DOHH2 (cell line): Measurements from ENCODE around the gene SLC27A4.

ENCODE experiments used
- H3F3A ChIP-seq: fragments of 200-600 bp; sonication (generic), shearing (Covaris generic); 2 replicates; pipeline ENCODE4 v1.6.0; 2016; ENCODE audit warnings: antibody characterized with exemption, mild to moderate bottlenecking; ENCODE audit not compliant: control insufficient read depth, insufficient read depth
- H3K27ac ChIP-seq: fragments of 200-600 bp; sonication (generic); 2 replicates; pipeline ENCODE4 v1.5.1; 2014; ENCODE audit warnings: low read depth, mild to moderate bottlenecking, low read length, moderate library complexity
- H3K27me3 ChIP-seq: fragments of 200-600 bp; sonication (generic); 2 replicates; pipeline ENCODE4 v1.6.1; 2014; ENCODE audit warnings: mild to moderate bottlenecking, low read length, mixed read lengths; ENCODE audit not compliant: control insufficient read depth
- H3K36me3 ChIP-seq: fragments of 200-600 bp; sonication (generic); 2 replicates; pipeline ENCODE4 v1.6.1; 2014; ENCODE audit warnings: mild to moderate bottlenecking, low read length, moderate library complexity, mixed read lengths; ENCODE audit not compliant: control insufficient read depth
- H3K4me1 ChIP-seq: fragments of 200-600 bp; sonication (generic); 2 replicates; pipeline ENCODE4 v1.6.1; 2014; ENCODE audit warnings: mild to moderate bottlenecking, low read length, mixed read lengths; ENCODE audit not compliant: control insufficient read depth
- H3K4me2 ChIP-seq: fragments of 200-600 bp; sonication (generic); 2 replicates; pipeline ENCODE4 v1.6.0; 2014; ENCODE audit warnings: mild to moderate bottlenecking, low read length, moderate library complexity
- H3K4me3 ChIP-seq: fragments of 200-600 bp; sonication (generic); 2 replicates; pipeline ENCODE4 v1.5.1; 2014; ENCODE audit warnings: mild to moderate bottlenecking, low read length, mixed read lengths
- H3K79me2 ChIP-seq: fragments of 200-600 bp; sonication (generic); 2 replicates; pipeline ENCODE4 v1.6.1; 2014; ENCODE audit warnings: mild to moderate bottlenecking, low read length, mixed read lengths; ENCODE audit not compliant: control insufficient read depth
- H3K9me2 ChIP-seq: fragments of 200-600 bp; sonication (generic); replicated peaks from 2 replicates; pipeline ENCODE4 v1.6.1; 2014; ENCODE audit warnings: mild to moderate bottlenecking, low read length, mixed read lengths; ENCODE audit not compliant: control insufficient read depth
- H3K9me3 ChIP-seq: fragments of 200-600 bp; sonication (generic); 2 replicates; pipeline ENCODE4 v1.6.1; 2014; ENCODE audit warnings: antibody characterized with exemption, low read length, mixed read lengths; ENCODE audit not compliant: control insufficient read depth, insufficient read depth
- H4K20me1 ChIP-seq: fragments of 200-600 bp; sonication (generic); 2 replicates; pipeline ENCODE4 v1.6.0; 2014; ENCODE audit warnings: low read depth, mild to moderate bottlenecking, antibody characterized with exemption, low read length, moderate library complexity; ENCODE audit not compliant: control insufficient read depth, insufficient read depth
- EZH2phosphoT487 ChIP-seq: fragments of 200-600 bp; sonication (generic); IDR thresholded peaks from 2 replicates; pipeline ENCODE4 v1.6.1; 2017; ENCODE audit warnings: borderline replicate concordance, mild to moderate bottlenecking, antibody characterized with exemption, low read length, moderate library complexity, mixed read lengths
- TF ChIP-seq, protein P1 (sequence below): fragments of 200-600 bp; sonication (generic); IDR thresholded peaks from one replicate; pipeline ENCODE4 v1.5.1; 2014; ENCODE audit warnings: antibody characterized with exemption, mild to moderate bottlenecking, low read depth, low read length; ENCODE audit not compliant: poor library complexity, severe bottlenecking

Gene SLC27A4

GRCh38 chr9:128393145-128393775 is 52.9 kb downstream of the SLC27A4 start:
- no peak overlapping the region for H3K27ac ChIP-seq
- H3F3A ChIP-seq, result no peaks in the 10 kb centered on the region
- no peak overlapping the region for H3K4me3 ChIP-seq
- no peaks in the 10 kb centered on the region for H3K4me1 ChIP-seq
- H3K36me3 ChIP-seq, result peaks cover 16% of the 10 kb centered on the region
- TF ChIP-seq EZH2phosphoT487, result no peak
- TF ChIP-seq, protein P1, sequence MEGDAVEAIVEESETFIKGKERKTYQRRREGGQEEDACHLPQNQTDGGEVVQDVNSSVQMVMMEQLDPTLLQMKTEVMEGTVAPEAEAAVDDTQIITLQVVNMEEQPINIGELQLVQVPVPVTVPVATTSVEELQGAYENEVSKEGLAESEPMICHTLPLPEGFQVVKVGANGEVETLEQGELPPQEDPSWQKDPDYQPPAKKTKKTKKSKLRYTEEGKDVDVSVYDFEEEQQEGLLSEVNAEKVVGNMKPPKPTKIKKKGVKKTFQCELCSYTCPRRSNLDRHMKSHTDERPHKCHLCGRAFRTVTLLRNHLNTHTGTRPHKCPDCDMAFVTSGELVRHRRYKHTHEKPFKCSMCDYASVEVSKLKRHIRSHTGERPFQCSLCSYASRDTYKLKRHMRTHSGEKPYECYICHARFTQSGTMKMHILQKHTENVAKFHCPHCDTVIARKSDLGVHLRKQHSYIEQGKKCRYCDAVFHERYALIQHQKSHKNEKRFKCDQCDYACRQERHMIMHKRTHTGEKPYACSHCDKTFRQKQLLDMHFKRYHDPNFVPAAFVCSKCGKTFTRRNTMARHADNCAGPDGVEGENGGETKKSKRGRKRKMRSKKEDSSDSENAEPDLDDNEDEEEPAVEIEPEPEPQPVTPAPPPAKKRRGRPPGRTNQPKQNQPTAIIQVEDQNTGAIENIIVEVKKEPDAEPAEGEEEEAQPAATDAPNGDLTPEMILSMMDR, result no peak
- no peaks in the 10 kb centered on the region for H3K9me3 ChIP-seq
- H3K79me2 ChIP-seq, result no peaks in the 10 kb centered on the region
- peaks cover 8% of the 10 kb centered on the region; the same call in 1 of the 2 replicates for H3K27me3 ChIP-seq
- no peaks in the 10 kb centered on the region for H4K20me1 ChIP-seq
- no peak overlapping the region for H3K4me2 ChIP-seq
- H3K9me2 ChIP-seq, result no peaks in the 10 kb centered on the region

GRCh38 chr9:128393970-128394369 is 53.6 kb downstream of the SLC27A4 start:
- Histone ChIP-seq H3K4me2 (no peak overlapping the region), H3K9me3 (no peaks in the 10 kb centered on the region), H3K4me3 (no peak overlapping the region), H3K79me2 (no peaks in the 10 kb centered on the region), H3K27me3 (peaks cover 8% of the 10 kb centered on the region; the same call in 1 of the 2 replicates), H3K4me1 (no peaks in the 10 kb centered on the region), H3F3A (no peaks in the 10 kb centered on the region), H3K36me3 (peaks cover 9% of the 10 kb centered on the region), H3K9me2 (no peaks in the 10 kb centered on the region), H3K27ac (no peak overlapping the region), H4K20me1 (no peaks in the 10 kb centered on the region)
- TF ChIP-seq, protein P1, result no peak
- no peak for TF ChIP-seq EZH2phosphoT487

- H3K4me2 ChIP-seq, result no peak overlapping the region
- H3K79me2 ChIP-seq, result no peaks in the 10 kb centered on the region
- H3K27ac ChIP-seq, result no peak overlapping the region
- peaks cover 3% of the 10 kb centered on the region for H3K36me3 ChIP-seq
- H3K4me1 ChIP-seq, result no peaks in the 10 kb centered on the region
- no peak overlapping the region for H3K4me3 ChIP-seq
- no peaks in the 10 kb centered on the region for H3K9me2 ChIP-seq
- peaks cover 8% of the 10 kb centered on the region; the same call in 1 of the 2 replicates for H3K27me3 ChIP-seq
- TF ChIP-seq, protein P1, result no peak
- no peak for TF ChIP-seq EZH2phosphoT487
- no peaks in the 10 kb centered on the region for H3K9me3 ChIP-seq
- no peaks in the 10 kb centered on the region for H4K20me1 ChIP-seq
- H3F3A ChIP-seq, result no peaks in the 10 kb centered on the region
Observed at GRCh38 chr9:128394379-128395168, 54.2 kb downstream of the SLC27A4 start.
